Motor neuron (in vitro differentiated cells): ENCODE data around the gene TERB1. TPM values are rescaled to one million over a fixed set of nuclear protein-coding genes. Genes with fewer than 3 reads are reported as not detected.

Experiments
- ATAC-seq, 8 experiments: fragments of 200-7000 bp; cut with Tn5 transposase; replicated peaks in 6 of 8; 2 replicates each; pipeline ENCODE4 v1.8.0; 2021; ENCODE audit warnings: mild to moderate bottlenecking in 8 of 8, moderate library complexity in 8 of 8
- H3K27ac ChIP-seq, 2 donors: fragments of 250-450 bp; sonication (Bioruptor Pico); 2 replicates each; pipeline ENCODE4 v1.9.0; 2021; ENCODE audit warnings: antibody characterized with exemption in 2 of 2, mild to moderate bottlenecking in 2 of 2, moderate library complexity in 1 of 2
- H3K4me1 ChIP-seq, 2 donors: fragments of 250-450 bp; sonication (Bioruptor Pico); replicated peaks in 1 of 2; 2 replicates each; pipeline ENCODE4 v1.6.1; 2021; ENCODE audit warnings: antibody characterized with exemption in 2 of 2, mild to moderate bottlenecking in 2 of 2, moderate library complexity in 1 of 2
- H3K4me3 ChIP-seq, 5 donors: fragments of 250-450 bp; sonication (Bioruptor Pico); 2 replicates each; pipeline ENCODE4 v1.9.0; 2021; ENCODE audit warnings: antibody characterized with exemption in 5 of 5, mild to moderate bottlenecking in 5 of 5, moderate library complexity in 4 of 5
- WGBS, 10 experiments: fragments of 450-650 bp; shearing (Covaris generic); methylation state at CpG; one replicate each; pipeline ENCODE4 v1.0.0; 2022; 5-methylcytosine and 5-hydroxymethylcytosine counted together
- in situ Hi-C, 9 experiments: fragments of 400-800 bp; cut with MboI; loops; one replicate each; pipeline ENCODE4 v1.15.0; 2021; ENCODE audit warnings: low sequenced_read_pairs in 9 of 9, low pct_unique_long_range_greater_than_20kb in 2 of 9; ENCODE audit not compliant: unreplicated experiment in 9 of 9
- total RNA-seq, 8 experiments: library from RNA; unstranded; fragments of 300-600 nt; gene quantifications; 2 replicates each; pipeline versions ENCODE4 v1.2.3 to v1.2.4, GENCODE V29; 2022

The TERB1 gene, protein sequence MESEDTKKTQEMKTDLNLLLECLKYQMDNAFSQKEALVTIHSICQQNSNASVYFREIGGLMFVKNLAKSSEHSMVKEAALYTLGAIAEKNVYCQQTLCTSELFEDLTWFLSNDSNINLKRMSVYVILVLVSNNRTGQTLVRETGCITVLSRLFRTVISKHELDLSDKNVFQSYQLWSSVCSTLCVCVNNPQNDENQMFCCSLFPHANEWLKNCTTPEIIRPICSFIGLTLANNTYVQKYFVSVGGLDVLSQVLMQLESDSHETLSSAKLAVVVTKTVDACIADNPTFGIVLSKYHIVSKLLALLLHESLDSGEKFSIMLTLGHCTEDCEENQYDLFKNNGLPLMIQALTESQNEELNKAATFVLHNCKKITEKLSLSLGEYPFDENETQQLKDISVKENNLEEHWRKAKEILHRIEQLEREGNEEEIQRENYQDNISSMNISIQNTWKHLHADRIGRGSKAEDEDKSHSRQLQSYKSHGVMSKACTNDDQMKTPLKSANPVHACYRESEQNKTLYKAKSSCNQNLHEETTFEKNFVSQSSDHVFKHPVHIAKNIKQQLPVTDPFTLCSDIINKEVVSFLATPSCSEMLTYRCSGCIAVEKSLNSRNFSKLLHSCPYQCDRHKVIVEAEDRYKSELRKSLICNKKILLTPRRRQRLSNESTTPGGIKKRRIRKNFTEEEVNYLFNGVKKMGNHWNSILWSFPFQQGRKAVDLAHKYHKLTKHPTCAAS
- total RNA-seq, result under 1 TPM in 2 of 8 experiments, not detected in 6; 0.05 to 0.09 TPM

- in situ Hi-C loops, result no loop called here
- WGBS, 10 experiments, result 90 to 100% (median 100%) methylated on average over 1 to 36 of the region's 56 CpGs; no CpG with 5 or more reads in 3 of the 10 experiments
- no peak within 1 kb of the TSS for H3K27ac ChIP-seq
- H3K4me3 ChIP-seq, result no peak within 1 kb of the TSS
- no peaks in the 10 kb centered on the region for H3K4me1 ChIP-seq
- ATAC-seq, result no peak
Observed at GRCh38 chr16:66801320-66802105, at the start of gene TERB1. TSS of gene TERB1 (minus strand) at chr16:66801584. CDS start at chr16:66796798, 4,786 bp downstream.

DNA sequence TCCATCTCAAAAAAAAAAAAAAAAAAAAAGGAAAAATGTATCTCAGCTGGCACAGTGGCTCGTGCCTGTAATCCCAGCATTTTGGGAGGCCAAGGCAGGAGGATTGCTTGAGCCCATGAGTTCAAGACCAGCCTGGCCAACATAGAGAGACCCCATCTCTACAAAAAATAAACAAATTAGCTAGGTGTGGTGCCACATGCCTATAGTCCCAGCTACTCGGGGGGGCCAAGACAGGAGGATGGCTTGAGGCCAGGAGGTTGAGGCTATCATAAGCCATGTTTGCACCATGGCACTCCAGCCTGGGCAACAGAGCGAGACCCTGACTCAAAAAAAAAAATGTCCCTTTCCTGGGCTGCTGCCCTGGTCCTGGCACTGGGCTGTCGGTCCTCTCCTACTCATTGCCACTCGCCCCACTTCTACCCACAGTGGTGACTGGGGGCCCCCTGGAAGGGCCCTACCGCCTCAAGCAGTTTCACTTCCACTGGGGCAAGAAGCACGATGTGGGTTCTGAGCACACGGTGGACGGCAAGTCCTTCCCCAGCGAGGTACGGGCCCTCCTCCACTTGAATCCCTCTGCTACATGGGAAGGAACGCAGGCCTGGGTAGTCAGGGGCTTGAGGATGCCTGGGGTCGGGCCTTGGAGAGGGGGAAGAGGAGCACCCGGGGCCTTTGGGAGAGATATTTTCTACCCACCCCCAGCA, 48.9 kb upstream of the TERB1 start:
- Histone ChIP-seq H3K4me1 (no peaks in the 10 kb centered on the region), H3K4me3 (no peak overlapping the region), H3K27ac (no peak overlapping the region)
- WGBS, 10 experiments, result 70 to 100% (median 80%) methylated on average over 1 to 2 of the region's 14 CpGs; no CpG with 5 or more reads in 5 of the 10 experiments
- in situ Hi-C loops, result loop anchor here in 5 of 9 experiments (25.0 kb wide), 2 partner anchors 238 to 438 kb away; partner anchors contain the start of gene CMTM3 (in 1 of the 5)
- ATAC-seq, result no peak

GRCh38 chr16:66849549-66849948, 48.2 kb upstream of the TERB1 start:
- no peak for ATAC-seq
- Histone ChIP-seq H3K27ac (no peak overlapping the region), H3K4me3 (no peak overlapping the region), H3K4me1 (no peaks in the 10 kb centered on the region)
- in situ Hi-C loops, result no loop called here
- WGBS, 10 experiments, result 83 to 90% methylated on average over 1 to 2 of the region's 4 CpGs; no CpG with 5 or more reads in 8 of the 10 experiments

DNA sequence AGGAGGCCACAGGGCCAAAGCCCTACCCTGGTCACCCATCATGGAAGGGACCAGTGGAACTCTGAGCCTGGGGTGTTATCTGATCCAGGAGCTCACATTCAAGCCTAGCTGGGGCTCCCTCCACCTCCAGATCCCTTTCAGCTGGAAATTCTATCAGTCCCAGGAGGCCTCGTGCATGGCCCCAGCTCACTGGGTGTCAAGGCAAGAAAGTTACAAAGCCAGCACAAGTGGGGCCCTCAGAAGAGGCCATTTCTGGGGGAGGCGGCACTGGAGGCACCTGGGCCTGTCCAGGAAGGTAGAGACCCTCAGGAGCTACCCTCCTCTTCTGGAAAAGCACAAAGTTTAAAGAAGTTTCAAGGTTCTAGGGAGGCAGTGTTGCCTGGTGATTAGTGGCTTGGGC, 47.6 kb upstream of the TERB1 start:
- ATAC-seq, result no peak
- 40 to 67% (median 50%) methylated on average over 1 of the region's 2 CpGs; no CpG with 5 or more reads in 5 of the 10 experiments for WGBS, 10 experiments
- in situ Hi-C loops, result no loop called here

GRCh38 chr16:66848172-66848571, 46.8 kb upstream of the TERB1 start:
- in situ Hi-C loops, result no loop called here
- ATAC-seq, result no peak
- H3K27ac ChIP-seq, result no peak overlapping the region
- no peaks in the 10 kb centered on the region for H3K4me1 ChIP-seq
- no peak overlapping the region for H3K4me3 ChIP-seq
- 0 to 50% (median 8%) methylated on average over 1 of the region's 2 CpGs; no CpG with 5 or more reads in 6 of the 10 experiments for WGBS, 10 experiments

More for the DNA sequence above, 47.6 kb upstream of the TERB1 start:
- Histone ChIP-seq H3K27ac (no peak overlapping the region), H3K4me3 (no peak overlapping the region), H3K4me1 (no peaks in the 10 kb centered on the region)

GRCh38 chr16:66847533-66848067, 46.2 kb upstream of the TERB1 start:
- no peak for ATAC-seq
- H3K27ac ChIP-seq, result no peak overlapping the region

GRCh38 chr16:66846831-66847230, 45.4 kb upstream of the TERB1 start:
- no peak for ATAC-seq
- in situ Hi-C loops, result no loop called here
- H3K4me1 ChIP-seq, result no peaks in the 10 kb centered on the region
- 20 to 89% (median 60%) methylated on average over 1 to 3 of the region's 6 CpGs; no CpG with 5 or more reads in 6 of the 10 experiments for WGBS, 10 experiments
- no peak overlapping the region for H3K4me3 ChIP-seq
- no peak overlapping the region for H3K27ac ChIP-seq

More at GRCh38 chr16:66847533-66848067, 46.2 kb upstream of the TERB1 start:
- Histone ChIP-seq H3K4me1 (no peaks in the 10 kb centered on the region), H3K4me3 (no peak overlapping the region)
- 18 to 60% (median 42%) methylated on average over 1 to 6 of the region's 6 CpGs; no CpG with 5 or more reads in 2 of the 10 experiments for WGBS, 10 experiments
- in situ Hi-C loops, result no loop called here

DNA sequence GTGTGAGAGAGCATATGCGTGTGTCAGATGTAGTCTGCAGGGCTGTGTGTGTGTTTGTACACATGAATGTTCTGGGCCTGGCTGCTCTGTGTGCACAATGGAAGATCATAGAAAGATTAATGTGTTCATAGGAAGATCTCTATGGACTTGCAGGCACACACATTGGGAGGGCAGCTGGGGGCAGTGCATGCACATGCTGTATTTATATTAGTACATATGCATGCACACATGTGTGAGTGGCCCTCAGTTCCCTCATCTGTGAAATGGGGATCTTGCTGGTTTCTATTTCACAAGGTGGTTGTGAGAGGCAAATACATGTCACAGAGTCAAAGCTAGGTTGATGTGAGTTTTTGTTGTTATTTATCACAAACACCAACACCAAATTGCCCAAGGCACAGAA, 44.9 kb upstream of the TERB1 start:
- Histone ChIP-seq H3K4me3 (no peak overlapping the region), H3K4me1 (no peaks in the 10 kb centered on the region), H3K27ac (no peak overlapping the region)
- in situ Hi-C loops, result no loop called here
- ATAC-seq, result peak in 2 of 8 experiments; percentile 6 to 11
- WGBS, 10 experiments, result 80% methylated on average over 1 of the region's 1 CpG; no CpG with 5 or more reads in 9 of the 10 experiments

- no peaks in the 10 kb centered on the region for H3K4me1 ChIP-seq
- WGBS, 10 experiments, result 20 to 100% (median 23%) methylated on average over 1 to 4 of the region's 9 CpGs; no CpG with 5 or more reads in 6 of the 10 experiments
- ATAC-seq, result peak in 3 of 8 experiments; percentile 12 to 24 (median 14)
- H3K27ac ChIP-seq, result no peak overlapping the region
- no peak overlapping the region for H3K4me3 ChIP-seq
- in situ Hi-C loops, result no loop called here
Observed at GRCh38 chr16:66845791-66846221, 44.4 kb upstream of the TERB1 start.

DNA sequence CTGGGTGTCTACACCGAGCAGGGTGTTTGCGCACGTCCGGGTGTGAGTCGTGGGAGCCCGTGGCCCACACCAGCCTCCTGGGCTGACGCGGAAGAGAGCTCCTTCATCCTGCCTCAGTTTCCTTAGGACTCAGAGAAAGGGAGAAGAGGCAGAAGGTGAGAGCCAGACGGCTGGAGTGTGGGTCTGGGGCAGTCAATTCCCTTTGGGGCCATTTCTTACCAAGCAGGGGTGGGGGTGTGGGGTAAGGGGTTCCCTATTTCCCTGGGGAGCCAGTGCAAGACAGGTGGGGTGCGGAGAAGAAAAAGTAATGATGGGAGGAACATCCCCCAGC, 43.7 kb upstream of the TERB1 start:
- in situ Hi-C loops, result no loop called here
- no peak for ATAC-seq

DNA sequence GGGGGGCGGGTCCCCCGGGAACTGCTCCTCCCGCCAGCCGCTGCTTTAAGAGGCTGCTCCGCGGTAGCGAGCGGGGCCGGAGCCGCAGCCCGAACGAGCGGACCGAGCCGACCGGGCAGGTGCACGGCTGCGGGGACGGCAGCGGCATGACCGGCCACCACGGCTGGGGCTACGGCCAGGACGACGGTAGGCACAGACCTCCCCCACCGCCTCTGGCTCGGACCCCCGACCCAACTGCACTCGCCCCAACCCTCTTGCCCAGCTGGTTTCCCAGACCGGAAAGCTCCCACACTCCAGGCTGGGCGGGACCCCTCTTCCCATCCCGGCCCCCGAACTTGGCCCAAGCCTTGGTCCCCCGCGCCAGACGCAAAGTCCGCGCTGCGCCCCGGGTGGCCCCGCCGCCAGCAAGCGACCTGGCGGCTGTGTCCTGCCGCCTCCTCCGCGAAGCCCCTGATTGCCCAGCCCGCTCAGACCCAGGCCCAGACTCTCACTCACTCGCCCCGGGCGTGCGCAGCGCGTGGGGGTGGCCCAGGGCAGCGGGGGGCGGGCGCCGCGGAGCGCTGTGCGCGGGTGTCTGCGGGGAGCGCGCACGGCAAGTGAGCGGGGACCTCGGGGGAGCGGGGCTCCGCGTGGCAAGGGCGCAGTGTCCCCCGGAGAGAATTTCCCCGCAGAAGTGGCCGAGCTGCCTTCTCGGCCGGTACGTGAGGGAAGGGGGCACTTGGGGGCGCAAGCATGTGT, 43.1 kb upstream of the TERB1 start, which contains the start of gene CA7:
CA7 (plus strand) TSS at position 73 of the 738 bp plus-strand sequence; CDS start at position 147, 74 bp downstream.
- Histone ChIP-seq H3K27ac (no peak within 1 kb of the TSS), H3K4me1 (no peaks in the 10 kb centered on the region), H3K4me3 (peak within 1 kb of the TSS; percentile 11 to 30 (median 21))
- peak; percentile 28 to 62 (median 52) for ATAC-seq
- no CpG with 5 or more reads among the region's 79 CpGs for WGBS, 10 experiments
- in situ Hi-C loops, result no loop called here

More for the DNA sequence above, 43.7 kb upstream of the TERB1 start:
- Histone ChIP-seq H3K4me3 (peak overlapping the region in 3 of 5 donors; percentile 11 to 30 (median 19)), H3K27ac (no peak overlapping the region), H3K4me1 (no peaks in the 10 kb centered on the region)
- WGBS, 10 experiments, result 0% methylated on average over 1 of the region's 10 CpGs; no CpG with 5 or more reads in 9 of the 10 experiments
